ENCODE results near the gene KCMF1.
A peak's percentile ranks its signal among the peaks of the same experiment; 100 is the strongest.

Gene KCMF1

GRCh38 chr2:84958135-84959059 lies 12.6 kb upstream of the KCMF1 start:
- DNase-seq (ENCODE audit: insufficient read length) (no peak), FAIRE-seq (no peak)
- no peak for TF ChIP-seq TAF1 (IDR thresholded peaks at IDR 0.05; ENCODE audit: borderline replicate concordance, low read depth, low read length)
- no peak for TF ChIP-seq POLR2AphosphoS5 (IDR thresholded peaks at IDR 0.05; ENCODE audit: low read depth, low read length)
- TF ChIP-seq POLR2A (IDR thresholded peaks at IDR 0.05; ENCODE audit: low read depth, low read length): no peak

GRCh38 chr2:84959095-84959565 lies 11.8 kb upstream of the KCMF1 start:
- FAIRE-seq (no peak), DNase-seq (ENCODE audit: insufficient read length) (no peak)
- TF ChIP-seq POLR2A (IDR thresholded peaks at IDR 0.05; ENCODE audit: low read depth, low read length) (no peak), TAF1 (IDR thresholded peaks at IDR 0.05; ENCODE audit: borderline replicate concordance, low read depth, low read length) (no peak), POLR2AphosphoS5 (IDR thresholded peaks at IDR 0.05; ENCODE audit: low read depth, low read length) (no peak)

GRCh38 chr2:84959566-84960506 lies 11.1 kb upstream of the KCMF1 start:
- DNase-seq (ENCODE audit: insufficient read length): no peak

GRCh38 chr2:84962917-84963316 lies 8.0 kb upstream of the KCMF1 start:
- TF ChIP-seq TAF1 (IDR thresholded peaks at IDR 0.05; ENCODE audit: borderline replicate concordance, low read depth, low read length): no peak
- TF ChIP-seq POLR2A (IDR thresholded peaks at IDR 0.05; ENCODE audit: low read depth, low read length): no peak
- no peak for TF ChIP-seq POLR2AphosphoS5 (IDR thresholded peaks at IDR 0.05; ENCODE audit: low read depth, low read length)
- no peak for FAIRE-seq
- no peak for DNase-seq (ENCODE audit: insufficient read length)

More at GRCh38 chr2:84959566-84960506, 11.1 kb upstream of the KCMF1 start:
- FAIRE-seq: no peak
- TF ChIP-seq TAF1 (IDR thresholded peaks at IDR 0.05; ENCODE audit: borderline replicate concordance, low read depth, low read length) (no peak), POLR2AphosphoS5 (IDR thresholded peaks at IDR 0.05; ENCODE audit: low read depth, low read length) (no peak), POLR2A (IDR thresholded peaks at IDR 0.05; ENCODE audit: low read depth, low read length) (no peak)

GRCh38 chr2:84963323-84963691 lies 7.7 kb upstream of the KCMF1 start:
- FAIRE-seq: no peak
- TF ChIP-seq POLR2A (IDR thresholded peaks at IDR 0.05; ENCODE audit: low read depth, low read length) (no peak), POLR2AphosphoS5 (IDR thresholded peaks at IDR 0.05; ENCODE audit: low read depth, low read length) (no peak), TAF1 (IDR thresholded peaks at IDR 0.05; ENCODE audit: borderline replicate concordance, low read depth, low read length) (no peak)

GRCh38 chr2:84963692-84964405 lies 7.1 kb upstream of the KCMF1 start:
- FAIRE-seq (no peak), DNase-seq (ENCODE audit: insufficient read length) (no peak)
- TF ChIP-seq POLR2AphosphoS5 (IDR thresholded peaks at IDR 0.05; ENCODE audit: low read depth, low read length): no peak
- TF ChIP-seq TAF1 (IDR thresholded peaks at IDR 0.05; ENCODE audit: borderline replicate concordance, low read depth, low read length): no peak
- no peak for TF ChIP-seq POLR2A (IDR thresholded peaks at IDR 0.05; ENCODE audit: low read depth, low read length)

More at GRCh38 chr2:84963323-84963691, 7.7 kb upstream of the KCMF1 start:
- no peak for DNase-seq (ENCODE audit: insufficient read length)

- TF ChIP-seq POLR2A (IDR thresholded peaks at IDR 0.05; ENCODE audit: low read depth, low read length): 0 out of 2 replicates have a peak, but pooled peaks have one; percentile 6
- no peak for TF ChIP-seq TAF1 (IDR thresholded peaks at IDR 0.05; ENCODE audit: borderline replicate concordance, low read depth, low read length)
- no peak for TF ChIP-seq POLR2AphosphoS5 (IDR thresholded peaks at IDR 0.05; ENCODE audit: low read depth, low read length)
These were observed 6.4 kb upstream of the KCMF1 start for GRCh38 chr2:84964406-84965191.

GRCh38 chr2:84965192-84965516 lies 5.8 kb upstream of the KCMF1 start:
- no peak for DNase-seq (ENCODE audit: insufficient read length)
- TF ChIP-seq POLR2A (IDR thresholded peaks at IDR 0.05; ENCODE audit: low read depth, low read length): no peak
- TF ChIP-seq POLR2AphosphoS5 (IDR thresholded peaks at IDR 0.05; ENCODE audit: low read depth, low read length): no peak
- TF ChIP-seq TAF1 (IDR thresholded peaks at IDR 0.05; ENCODE audit: borderline replicate concordance, low read depth, low read length): no peak
- FAIRE-seq: no peak

More at GRCh38 chr2:84964406-84965191, 6.4 kb upstream of the KCMF1 start:
- no peak for DNase-seq (ENCODE audit: insufficient read length)
- no peak for FAIRE-seq

- no peak for DNase-seq (ENCODE audit: insufficient read length)
- FAIRE-seq: no peak
- TF ChIP-seq POLR2A (IDR thresholded peaks at IDR 0.05; ENCODE audit: low read depth, low read length) (no peak), POLR2AphosphoS5 (IDR thresholded peaks at IDR 0.05; ENCODE audit: low read depth, low read length) (no peak)
These were observed 5.1 kb upstream of the KCMF1 start for GRCh38 chr2:84965827-84966226.

- DNase-seq (ENCODE audit: insufficient read length) (no peak), FAIRE-seq (no peak)
- TF ChIP-seq POLR2A (IDR thresholded peaks at IDR 0.05; ENCODE audit: low read depth, low read length): peak; percentile 12; the same call in 1 of the 2 replicates
- no peak for TF ChIP-seq POLR2AphosphoS5 (IDR thresholded peaks at IDR 0.05; ENCODE audit: low read depth, low read length)
- TF ChIP-seq TAF1 (IDR thresholded peaks at IDR 0.05; ENCODE audit: borderline replicate concordance, low read depth, low read length): no peak
These were observed 4.2 kb upstream of the KCMF1 start for GRCh38 chr2:84966731-84967130.
